Upper lobe of right lung (tissue), 1 donor: ENCODE measurements around the gene DIP2C. TPM values are rescaled to one million over a fixed set of nuclear protein-coding genes. Genes with fewer than 3 reads are reported as not detected.

ENCODE experiments used
- ATAC-seq: fragments of 200-7000 bp; cut with Tn5 transposase; one replicate; pipeline ENCODE4 v1.9.1; 2020; ENCODE audit warnings: mild to moderate bottlenecking, moderate library complexity
- DNase-seq: peaks from one replicate; pipeline ENCODE4 v3.0.0-alpha.2; 2020
- H3K27ac ChIP-seq: fragments of 200-600 bp; one replicate; pipeline ENCODE4 v1.8.0; 2022
- H3K27me3 ChIP-seq: fragments of 200-600 bp; one replicate; pipeline ENCODE4 v1.8.0; 2022; ENCODE audit warnings: mild to moderate bottlenecking
- H3K36me3 ChIP-seq: fragments of 200-600 bp; one replicate; pipeline ENCODE4 v1.8.0; 2022
- H3K4me1 ChIP-seq: fragments of 200-600 bp; one replicate; pipeline ENCODE4 v1.8.0; 2022
- H3K4me3 ChIP-seq: fragments of 200-600 bp; one replicate; pipeline ENCODE4 v1.8.0; 2022; ENCODE audit warnings: mild to moderate bottlenecking
- H3K9me3 ChIP-seq: fragments of 200-600 bp; one replicate; pipeline ENCODE4 v1.8.0; 2022
- CTCF ChIP-seq: fragments of 200-600 bp; IDR thresholded peaks from one replicate; pipeline ENCODE4 v1.8.0; 2022; ENCODE audit warnings: antibody characterized with exemption
- intact Hi-C: fragments of 100-400 bp; cut with DNase I; formaldehyde crosslinking; loops from one replicate; pipeline ENCODE4 v1.11.0; 2022
- long read RNA-seq: library from polyadenylated mRNA; unstranded; transcript quantifications from one replicate; pipeline ENCODE4 v2.0.0, GENCODE V29; 2021
- total RNA-seq: library from RNA; stranded (reverse); fragmentation: NEBNext Ultra II Directional; extraction: Animal tissue kit (Norgen Biotek cat#: 25700); gene quantifications from one replicate; pipeline ENCODE4 v1.2.1, GENCODE V29; 2021
- donor health status: DM: no; HTN: yes; CAD: no; lungs with severe emphysema.

DIP2C gene
- 17.3 TPM for total RNA-seq
- long read RNA-seq, partial matches to known transcripts = 9 of 17 reads
- long read RNA-seq, other reads (novel, unspliced or antisense) = 8 of 17 reads

- ATAC-seq (peak; percentile 89), DNase-seq (peak; percentile 85)
- H3K9me3 ChIP-seq = no peaks in the 10 kb centered on the region
- H3K27me3 ChIP-seq = no peaks in the 10 kb centered on the region
- TF ChIP-seq CTCF = no peak
- H3K4me1 ChIP-seq = peaks cover 4% of the 10 kb centered on the region
- peak within 1 kb of the TSS; percentile 68 for H3K27ac ChIP-seq
- H3K36me3 ChIP-seq = no peaks in the 10 kb centered on the region
- intact Hi-C loops = no loop called here
- peak within 1 kb of the TSS; percentile 65 for H3K4me3 ChIP-seq
Observed at GRCh38 chr10:689452-690371, at the start of gene DIP2C. DIP2C (minus strand) TSS chr10:689668; CDS start chr10:689578, 90 bp downstream.

- intact Hi-C loops = no loop called here
- no peak for ATAC-seq
- DNase-seq = no peak
Observed at GRCh38 chr10:734481-734880, 45.0 kb upstream of the DIP2C start.

GRCh38 chr10:733086-733485 lies 43.6 kb upstream of the DIP2C start:
- no peak for TF ChIP-seq CTCF
- ATAC-seq (no peak), DNase-seq (no peak)
- Histone ChIP-seq H3K36me3 (no peaks in the 10 kb centered on the region), H3K27ac (no peak overlapping the region), H3K4me3 (no peak overlapping the region), H3K9me3 (no peaks in the 10 kb centered on the region), H3K4me1 (no peaks in the 10 kb centered on the region), H3K27me3 (no peaks in the 10 kb centered on the region)
- intact Hi-C loops = no loop called here

More at GRCh38 chr10:734481-734880, 45.0 kb upstream of the DIP2C start:
- no peak for TF ChIP-seq CTCF
- Histone ChIP-seq H3K4me3 (no peak overlapping the region), H3K27ac (no peak overlapping the region), H3K27me3 (no peaks in the 10 kb centered on the region), H3K36me3 (no peaks in the 10 kb centered on the region), H3K4me1 (no peaks in the 10 kb centered on the region), H3K9me3 (no peaks in the 10 kb centered on the region)

GRCh38 chr10:729213-729612 lies 39.7 kb upstream of the DIP2C start:
- ATAC-seq (no peak), DNase-seq (no peak)

GRCh38 chr10:728603-729002 lies 39.1 kb upstream of the DIP2C start:
- Histone ChIP-seq H3K36me3 (no peaks in the 10 kb centered on the region), H3K27me3 (no peaks in the 10 kb centered on the region), H3K9me3 (no peaks in the 10 kb centered on the region), H3K4me1 (no peaks in the 10 kb centered on the region), H3K27ac (no peak overlapping the region), H3K4me3 (no peak overlapping the region)
- DNase-seq = no peak
- intact Hi-C loops = no loop called here
- no peak for TF ChIP-seq CTCF
- ATAC-seq = peak; percentile 50

More at GRCh38 chr10:729213-729612, 39.7 kb upstream of the DIP2C start:
- H3K36me3 ChIP-seq = no peaks in the 10 kb centered on the region
- H3K4me1 ChIP-seq = no peaks in the 10 kb centered on the region
- intact Hi-C loops = no loop called here
- no peaks in the 10 kb centered on the region for H3K27me3 ChIP-seq
- no peak overlapping the region for H3K27ac ChIP-seq
- H3K4me3 ChIP-seq = no peak overlapping the region
- no peaks in the 10 kb centered on the region for H3K9me3 ChIP-seq
- TF ChIP-seq CTCF = no peak
